Activated B cell treated with CpG ODN at 0.5 μM for 24 hours (primary cell): ENCODE data around the gene FER. TPM values are rescaled to one million over a fixed set of nuclear protein-coding genes. Genes with fewer than 3 reads are reported as not detected.
"Not testable (repeated sequence)": the region's sequence is repeated elsewhere in the genome, so short reads cannot be mapped to it uniquely, and the experiment has no call there.

Experiments
- ATAC-seq: fragments of 200-7000 bp; cut with Tn5 transposase; one replicate; pipeline ENCODE4 v1.10.0; 2021; ENCODE audit warnings: low read depth, mild to moderate bottlenecking, moderate library complexity
- CTCF ChIA-PET: fragments of 350-600 bp; sonication (Branson Sonifier 250); formaldehyde crosslinking; loops from one replicate; lab custom pipeline; 2021; ENCODE audit warnings: antibody characterized with exemption; lab: Charles Lee
- POLR2A ChIA-PET: fragments of 350-600 bp; sonication (Branson Sonifier 250); formaldehyde crosslinking; loops from one replicate; lab custom pipeline; 2021; ENCODE audit warnings: antibody characterized with exemption; lab: Charles Lee
- DNase-seq: peaks from one replicate; pipeline ENCODE4 v3.0.0; 2022
- H3K27ac Mint-ChIP-seq: one replicate; pipeline ENCODE4 v1.8.0; 2020; ENCODE audit warnings: mixed read lengths
- H3K27me3 Mint-ChIP-seq: one replicate; pipeline ENCODE4 v1.8.0; 2021; ENCODE audit warnings: mixed read lengths
- H3K36me3 Mint-ChIP-seq: one replicate; pipeline ENCODE4 v1.8.0; 2021; ENCODE audit warnings: low read depth, mixed read lengths
- H3K4me1 Mint-ChIP-seq: one replicate; pipeline ENCODE4 v1.8.0; 2021; ENCODE audit warnings: mixed read lengths
- H3K4me3 Mint-ChIP-seq: one replicate; pipeline ENCODE4 v1.8.0; 2020; ENCODE audit warnings: mild to moderate bottlenecking, mixed read lengths
- H3K9me3 Mint-ChIP-seq: one replicate; pipeline ENCODE4 v1.8.0; 2020; ENCODE audit warnings: mixed read lengths
- CTCF ChIP-seq: fragments of 200-600 bp; IDR thresholded peaks from one replicate; pipeline ENCODE4 v1.8.0; 2022; ENCODE audit warnings: antibody characterized with exemption, mild to moderate bottlenecking
- intact Hi-C: fragments of 100-400 bp; cut with micrococcal nuclease; formaldehyde crosslinking; loops from one replicate; pipeline ENCODE4 v1.15.1; 2024
- total RNA-seq: library from RNA; stranded (reverse); gene quantifications from 2 replicates; pipeline ENCODE4 v1.2.3, GENCODE V29; 2022

Gene FER
- total RNA-seq, 1 donor from 2014 or later: 17.3 TPM

GRCh38 chr5:109016300-109016699 lies 268.6 kb downstream of the FER start:
- H3K27ac Mint-ChIP-seq: no peak overlapping the region
- no peak for DNase-seq
- no peaks in the 10 kb centered on the region for H3K9me3 Mint-ChIP-seq
- CTCF ChIA-PET: no interaction called here
- no peaks in the 10 kb centered on the region for H3K36me3 Mint-ChIP-seq
- POLR2A ChIA-PET: no interaction called here
- ATAC-seq: no peak
- TF ChIP-seq CTCF: no peak
- intact Hi-C loops: no loop called here
- H3K27me3 Mint-ChIP-seq: no peaks in the 10 kb centered on the region
- H3K4me1 Mint-ChIP-seq: no peaks in the 10 kb centered on the region
- no peak overlapping the region for H3K4me3 Mint-ChIP-seq

- Mint-ChIP-seq H3K27me3 (no peaks in the 10 kb centered on the region), H3K4me1 (no peaks in the 10 kb centered on the region), H3K27ac (no peak overlapping the region), H3K36me3 (peaks cover 8% of the 10 kb centered on the region), H3K4me3 (no peak overlapping the region), H3K9me3 (no peaks in the 10 kb centered on the region)
- ATAC-seq (no peak), DNase-seq (no peak)
- TF ChIP-seq CTCF: no peak
- intact Hi-C loops: no loop called here
- ChIA-PET POLR2A (no interaction called here), CTCF (no interaction called here)
Observed at GRCh38 chr5:109022056-109022455, 274.4 kb downstream of the FER start.

GRCh38 chr5:109025729-109026128 lies 278.0 kb downstream of the FER start:
- H3K4me1 Mint-ChIP-seq, H3K36me3 Mint-ChIP-seq, CTCF ChIA-PET, H3K4me3 Mint-ChIP-seq, H3K27me3 Mint-ChIP-seq, POLR2A ChIA-PET, DNase-seq, ATAC-seq, H3K9me3 Mint-ChIP-seq, H3K27ac Mint-ChIP-seq, intact Hi-C loops: not testable (repeated sequence)

- no peak for DNase-seq
- Mint-ChIP-seq H3K27ac (no peak overlapping the region), H3K9me3 (no peaks in the 10 kb centered on the region), H3K4me1 (no peaks in the 10 kb centered on the region), H3K27me3 (no peaks in the 10 kb centered on the region), H3K36me3 (peaks cover 8% of the 10 kb centered on the region), H3K4me3 (no peak overlapping the region)
- intact Hi-C loops: no loop called here
- ChIA-PET CTCF (no interaction called here), POLR2A (no interaction called here)
- no peak for TF ChIP-seq CTCF
- ATAC-seq: no peak
Observed at GRCh38 chr5:109027983-109028607, 280.4 kb downstream of the FER start.

GRCh38 chr5:109028608-109029299 lies 281.1 kb downstream of the FER start:
- H3K4me1 Mint-ChIP-seq: no peaks in the 10 kb centered on the region
- no peak overlapping the region for H3K4me3 Mint-ChIP-seq
- H3K36me3 Mint-ChIP-seq: peaks cover 8% of the 10 kb centered on the region
- no peaks in the 10 kb centered on the region for H3K27me3 Mint-ChIP-seq
- ChIA-PET CTCF (no interaction called here), POLR2A (no interaction called here)
- no peak for TF ChIP-seq CTCF
- no peak overlapping the region for H3K27ac Mint-ChIP-seq
- DNase-seq (no peak), ATAC-seq (no peak)
- intact Hi-C loops: no loop called here
- no peaks in the 10 kb centered on the region for H3K9me3 Mint-ChIP-seq
